Measurements from ENCODE around the gene FOXS1.

DNA sequence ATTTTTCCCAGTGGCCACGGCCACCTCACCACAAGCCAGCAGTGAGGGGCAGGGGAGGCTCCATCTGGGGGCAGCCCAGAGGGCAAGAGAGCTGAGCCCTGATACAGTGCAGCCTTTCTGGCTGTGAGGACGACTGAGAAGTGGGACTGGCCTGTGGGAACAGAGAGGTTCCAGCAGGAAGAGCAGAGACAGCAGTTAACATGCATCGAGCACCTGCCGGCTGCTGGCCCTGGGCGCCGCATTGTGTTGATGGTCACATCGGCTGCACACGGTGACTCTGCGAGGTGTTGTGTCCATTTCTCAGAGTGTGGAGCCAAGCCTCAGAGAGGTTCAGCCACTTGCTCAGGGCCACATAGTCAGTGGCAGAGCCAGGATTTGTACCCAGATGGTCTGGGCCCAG is 9.8 kb downstream of the FOXS1 start:
- TF ChIP-seq, protein P1, sequence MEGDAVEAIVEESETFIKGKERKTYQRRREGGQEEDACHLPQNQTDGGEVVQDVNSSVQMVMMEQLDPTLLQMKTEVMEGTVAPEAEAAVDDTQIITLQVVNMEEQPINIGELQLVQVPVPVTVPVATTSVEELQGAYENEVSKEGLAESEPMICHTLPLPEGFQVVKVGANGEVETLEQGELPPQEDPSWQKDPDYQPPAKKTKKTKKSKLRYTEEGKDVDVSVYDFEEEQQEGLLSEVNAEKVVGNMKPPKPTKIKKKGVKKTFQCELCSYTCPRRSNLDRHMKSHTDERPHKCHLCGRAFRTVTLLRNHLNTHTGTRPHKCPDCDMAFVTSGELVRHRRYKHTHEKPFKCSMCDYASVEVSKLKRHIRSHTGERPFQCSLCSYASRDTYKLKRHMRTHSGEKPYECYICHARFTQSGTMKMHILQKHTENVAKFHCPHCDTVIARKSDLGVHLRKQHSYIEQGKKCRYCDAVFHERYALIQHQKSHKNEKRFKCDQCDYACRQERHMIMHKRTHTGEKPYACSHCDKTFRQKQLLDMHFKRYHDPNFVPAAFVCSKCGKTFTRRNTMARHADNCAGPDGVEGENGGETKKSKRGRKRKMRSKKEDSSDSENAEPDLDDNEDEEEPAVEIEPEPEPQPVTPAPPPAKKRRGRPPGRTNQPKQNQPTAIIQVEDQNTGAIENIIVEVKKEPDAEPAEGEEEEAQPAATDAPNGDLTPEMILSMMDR (IDR thresholded peaks at IDR 0.05 in 4 of 5, conservative IDR thresholded peaks at IDR 0.05 in 1 of 5): no peak
- TF ChIP-seq POLR2A (IDR thresholded peaks at IDR 0.05): no peak

Measured in gastrocnemius medialis (tissue), 4 donors.